GM12873 (cell line): ENCODE results near the gene SRPK2.

Experiments used
- TF ChIP-seq, protein P1 (sequence below): IDR thresholded peaks from 2 replicates; pipeline ENCODE4 v1.5.1; 2012; ENCODE audit warnings: low read depth, mild to moderate bottlenecking, moderate library complexity, low read length, control low read depth; ENCODE audit not compliant: insufficient read depth; ENCODE audit errors: missing control alignments

SRPK2 gene

DNA sequence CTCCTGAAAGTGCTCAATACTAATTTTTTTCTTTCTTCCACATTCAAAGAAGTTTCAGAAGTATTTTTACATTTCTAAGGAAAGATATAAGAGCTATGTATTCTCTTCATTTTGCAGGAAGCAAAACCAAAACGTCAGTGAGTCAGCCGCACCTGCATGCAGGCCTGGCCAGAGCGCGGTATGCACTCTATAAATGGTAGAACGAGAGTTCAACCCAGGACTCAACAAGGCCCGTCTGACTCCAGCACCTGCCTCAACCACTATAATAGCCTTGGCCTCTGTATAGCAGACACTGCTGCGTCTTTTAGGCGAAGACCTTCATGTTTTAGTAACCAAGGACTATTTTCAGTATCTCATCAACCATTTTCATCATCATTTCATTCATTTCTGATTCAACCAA is 261.5 kb downstream of the SRPK2 start:
- TF ChIP-seq, protein P1, sequence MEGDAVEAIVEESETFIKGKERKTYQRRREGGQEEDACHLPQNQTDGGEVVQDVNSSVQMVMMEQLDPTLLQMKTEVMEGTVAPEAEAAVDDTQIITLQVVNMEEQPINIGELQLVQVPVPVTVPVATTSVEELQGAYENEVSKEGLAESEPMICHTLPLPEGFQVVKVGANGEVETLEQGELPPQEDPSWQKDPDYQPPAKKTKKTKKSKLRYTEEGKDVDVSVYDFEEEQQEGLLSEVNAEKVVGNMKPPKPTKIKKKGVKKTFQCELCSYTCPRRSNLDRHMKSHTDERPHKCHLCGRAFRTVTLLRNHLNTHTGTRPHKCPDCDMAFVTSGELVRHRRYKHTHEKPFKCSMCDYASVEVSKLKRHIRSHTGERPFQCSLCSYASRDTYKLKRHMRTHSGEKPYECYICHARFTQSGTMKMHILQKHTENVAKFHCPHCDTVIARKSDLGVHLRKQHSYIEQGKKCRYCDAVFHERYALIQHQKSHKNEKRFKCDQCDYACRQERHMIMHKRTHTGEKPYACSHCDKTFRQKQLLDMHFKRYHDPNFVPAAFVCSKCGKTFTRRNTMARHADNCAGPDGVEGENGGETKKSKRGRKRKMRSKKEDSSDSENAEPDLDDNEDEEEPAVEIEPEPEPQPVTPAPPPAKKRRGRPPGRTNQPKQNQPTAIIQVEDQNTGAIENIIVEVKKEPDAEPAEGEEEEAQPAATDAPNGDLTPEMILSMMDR: no peak

DNA sequence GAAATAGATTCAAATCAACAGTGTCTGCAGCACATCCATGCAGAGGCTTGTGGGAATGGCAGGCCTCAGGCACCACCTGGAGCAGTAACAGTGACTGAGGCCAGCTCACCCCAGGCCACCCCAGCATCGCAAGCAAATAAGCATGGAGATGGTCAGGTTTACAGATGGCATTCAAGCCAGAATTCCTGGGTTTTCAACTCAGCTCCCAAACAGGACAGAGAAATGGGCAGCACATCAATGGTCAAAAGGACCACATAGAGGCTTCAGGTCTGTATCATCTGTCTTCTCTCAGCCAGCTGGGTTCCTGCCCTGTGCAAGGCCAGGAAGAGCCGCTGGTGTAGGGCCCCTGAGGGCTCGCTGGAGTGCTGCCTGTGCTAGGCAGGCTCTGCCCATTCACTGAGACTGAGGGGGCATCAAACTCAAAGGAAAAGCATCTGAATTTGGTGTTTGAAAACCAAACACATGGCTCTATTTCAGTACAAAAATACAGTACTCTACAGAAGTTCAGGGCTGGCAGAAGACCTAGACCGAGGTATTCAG is 262.2 kb downstream of the SRPK2 start:
- TF ChIP-seq, protein P1: no peak

DNA sequence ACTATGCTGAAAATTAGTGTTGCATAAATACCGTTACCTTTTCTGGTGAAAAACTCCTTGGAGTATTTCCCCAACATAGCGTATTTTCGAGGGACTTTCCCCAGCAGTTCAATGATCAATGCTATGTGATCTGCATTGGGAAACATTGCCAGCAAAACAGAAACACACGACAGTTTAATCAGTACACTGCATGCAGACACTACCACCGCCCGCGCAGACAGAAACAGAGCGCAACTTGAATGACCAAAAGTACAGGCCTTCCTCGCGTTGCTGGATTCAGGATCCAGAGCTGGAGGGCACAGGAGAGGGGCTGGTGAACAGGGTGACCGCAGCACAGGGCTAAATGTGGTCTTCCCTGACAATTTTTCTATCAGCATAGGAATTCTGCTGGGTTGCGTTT is 263.0 kb downstream of the SRPK2 start:
- TF ChIP-seq, protein P1: no peak

GRCh38 chr7:105122619-105123018 is 266.1 kb downstream of the SRPK2 start:
- TF ChIP-seq, protein P1: no peak

GRCh38 chr7:105118612-105119600 is 269.8 kb downstream of the SRPK2 start:
- TF ChIP-seq, protein P1: no peak

GRCh38 chr7:105112440-105113418 is 276.0 kb downstream of the SRPK2 start:
- TF ChIP-seq, protein P1: no peak
